ENCODE data around the gene PCDH15.

The PCDH15 gene

DNA sequence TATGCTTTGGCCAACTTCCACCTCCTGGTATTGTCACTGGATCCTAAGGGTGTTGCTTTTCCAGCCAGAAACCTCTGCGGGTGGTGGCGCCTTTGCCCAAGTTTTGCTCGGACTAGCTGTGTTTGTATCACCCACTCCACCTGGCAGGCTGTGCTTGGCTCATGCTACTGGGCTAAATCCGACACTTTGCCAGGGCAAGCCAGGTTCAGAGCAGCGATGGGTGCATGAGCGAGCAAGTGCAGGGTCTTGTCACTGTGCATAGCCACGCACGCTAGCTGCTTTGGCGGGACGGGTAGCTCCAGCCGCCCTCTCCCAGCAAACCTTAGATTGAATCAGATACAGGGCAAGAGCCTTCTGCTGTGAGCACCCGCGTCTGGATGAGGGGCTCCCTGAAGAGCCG, 737.5 kb downstream of the PCDH15 start:
- no peaks in the 10 kb centered on the region for H3K27me3 ChIP-seq (ENCODE audit: control insufficient read depth, insufficient read depth, low read length)
- H3K36me3 ChIP-seq (ENCODE audit: insufficient read depth, low read length) = no peaks in the 10 kb centered on the region
- H3K4me2 ChIP-seq (ENCODE audit: low read length) = no peak overlapping the region
- peaks cover 5% of the 10 kb centered on the region for H3K9me3 ChIP-seq (replicated peaks; ENCODE audit: low read length)
- H3K9ac ChIP-seq (ENCODE audit: low read depth, low read length) = no peak overlapping the region
- H3K4me3 ChIP-seq (ENCODE audit: low read length) = no peak overlapping the region
- no peaks in the 10 kb centered on the region for H3K4me1 ChIP-seq (ENCODE audit: control insufficient read depth, insufficient read depth, low read length)

DNA sequence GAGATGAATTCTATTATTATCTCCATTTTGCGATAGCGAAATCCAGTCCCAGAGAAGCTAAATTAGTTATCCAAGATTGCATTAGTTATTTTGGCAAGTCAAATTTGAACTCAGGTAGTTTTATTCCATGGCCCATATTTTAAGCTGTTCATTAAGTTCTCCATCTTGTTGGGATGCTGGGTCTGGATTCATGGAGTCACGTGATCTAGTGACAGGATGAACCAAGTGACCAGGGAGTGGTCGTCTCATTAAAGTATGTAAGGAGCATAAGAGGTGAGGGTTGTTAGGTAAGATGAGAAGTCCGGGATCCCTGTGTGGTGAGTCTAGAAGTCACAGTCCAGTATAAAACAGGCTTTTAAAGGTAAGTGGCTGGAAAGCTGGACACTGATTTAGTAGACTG, 740.5 kb downstream of the PCDH15 start:
- Histone ChIP-seq H3K9me3 (replicated peaks; ENCODE audit: low read length) (peaks cover 5% of the 10 kb centered on the region), H3K4me1 (ENCODE audit: control insufficient read depth, insufficient read depth, low read length) (no peaks in the 10 kb centered on the region), H3K27me3 (ENCODE audit: control insufficient read depth, insufficient read depth, low read length) (no peaks in the 10 kb centered on the region), H3K4me2 (ENCODE audit: low read length) (no peak overlapping the region), H3K9ac (ENCODE audit: low read depth, low read length) (no peak overlapping the region), H3K36me3 (ENCODE audit: insufficient read depth, low read length) (no peaks in the 10 kb centered on the region), H3K4me3 (ENCODE audit: low read length) (no peak overlapping the region)

DNA sequence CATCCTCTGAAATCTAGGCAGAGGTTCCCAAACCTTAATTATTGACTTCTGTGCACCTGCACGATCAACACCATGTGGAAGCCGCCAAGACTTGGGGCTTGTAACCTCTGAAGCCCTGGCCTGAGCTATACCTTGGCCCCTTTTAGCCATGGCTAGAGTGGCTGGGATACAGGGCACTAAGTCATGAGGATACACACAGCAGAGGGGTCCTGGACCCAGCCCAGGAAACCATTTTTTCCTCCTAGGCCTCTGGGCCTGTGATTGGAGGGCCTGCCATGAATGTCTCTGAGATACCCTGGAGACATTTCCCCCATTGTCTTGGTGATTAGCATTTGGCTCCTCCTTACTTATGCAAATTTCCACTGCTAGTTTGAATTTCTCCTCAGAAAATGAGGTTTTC, 743.7 kb downstream of the PCDH15 start:
- Histone ChIP-seq H3K4me3 (ENCODE audit: low read length) (no peak overlapping the region), H3K4me2 (ENCODE audit: low read length) (no peak overlapping the region), H3K27me3 (ENCODE audit: control insufficient read depth, insufficient read depth, low read length) (no peaks in the 10 kb centered on the region), H3K36me3 (ENCODE audit: insufficient read depth, low read length) (no peaks in the 10 kb centered on the region), H3K9ac (ENCODE audit: low read depth, low read length) (no peak overlapping the region), H3K9me3 (replicated peaks; ENCODE audit: low read length) (peaks cover 5% of the 10 kb centered on the region), H3K4me1 (ENCODE audit: control insufficient read depth, insufficient read depth, low read length) (no peaks in the 10 kb centered on the region)

DNA sequence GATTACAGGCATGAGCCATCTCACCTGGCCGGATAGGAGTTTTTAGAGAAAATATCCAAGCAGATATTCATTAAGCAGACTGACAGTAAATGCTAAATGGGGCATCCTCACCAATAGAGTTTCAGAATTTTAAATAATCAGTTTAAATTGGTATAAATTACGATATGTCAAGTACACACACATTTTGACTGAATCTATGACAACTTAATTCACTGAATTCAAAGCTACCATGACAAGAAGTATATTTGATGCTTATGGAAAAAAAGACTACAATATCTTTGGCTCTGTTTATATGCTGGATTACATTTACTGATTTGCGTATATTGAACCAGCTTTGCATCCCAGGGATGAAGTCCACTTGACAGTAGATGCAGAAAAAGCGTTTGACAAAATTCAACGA, 774.7 kb downstream of the PCDH15 start:
- Histone ChIP-seq H3K4me2 (ENCODE audit: low read length) (no peak overlapping the region), H3K27me3 (ENCODE audit: control insufficient read depth, insufficient read depth, low read length) (no peaks in the 10 kb centered on the region), H3K36me3 (ENCODE audit: insufficient read depth, low read length) (no peaks in the 10 kb centered on the region), H3K9me3 (replicated peaks; ENCODE audit: low read length) (peaks cover 6% of the 10 kb centered on the region), H3K4me1 (ENCODE audit: control insufficient read depth, insufficient read depth, low read length) (no peaks in the 10 kb centered on the region), H3K9ac (ENCODE audit: low read depth, low read length) (no peak overlapping the region), H3K4me3 (ENCODE audit: low read length) (no peak overlapping the region)

DNA sequence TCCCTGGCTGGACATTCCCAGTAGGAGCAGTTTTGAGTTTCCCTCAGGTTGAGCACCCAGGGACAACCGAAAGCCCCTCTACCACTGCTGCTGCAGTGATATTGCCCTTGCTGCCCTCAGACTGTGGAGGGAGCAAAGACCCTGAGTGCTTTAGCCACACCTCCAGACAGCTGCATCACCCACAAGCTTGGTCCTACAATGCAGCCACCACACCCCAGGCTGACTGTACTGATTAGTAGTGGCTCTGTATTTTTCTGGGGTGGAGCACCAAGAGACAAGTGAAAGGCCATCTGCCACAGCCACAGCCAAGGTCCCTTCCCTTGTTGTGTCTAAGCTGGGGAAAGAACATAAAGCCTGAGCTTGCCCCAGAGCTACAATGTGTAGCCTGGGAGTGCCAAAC, 789.9 kb downstream of the PCDH15 start:
- no peaks in the 10 kb centered on the region for H3K4me1 ChIP-seq (ENCODE audit: control insufficient read depth, insufficient read depth, low read length)
- no peaks in the 10 kb centered on the region for H3K36me3 ChIP-seq (ENCODE audit: insufficient read depth, low read length)
- no peak overlapping the region for H3K9ac ChIP-seq (ENCODE audit: low read depth, low read length)
- no peak overlapping the region for H3K4me2 ChIP-seq (ENCODE audit: low read length)
- no peak overlapping the region for H3K4me3 ChIP-seq (ENCODE audit: low read length)
- H3K9me3 ChIP-seq (replicated peaks; ENCODE audit: low read length) = peaks cover 10% of the 10 kb centered on the region
- no peaks in the 10 kb centered on the region for H3K27me3 ChIP-seq (ENCODE audit: control insufficient read depth, insufficient read depth, low read length)

DNA sequence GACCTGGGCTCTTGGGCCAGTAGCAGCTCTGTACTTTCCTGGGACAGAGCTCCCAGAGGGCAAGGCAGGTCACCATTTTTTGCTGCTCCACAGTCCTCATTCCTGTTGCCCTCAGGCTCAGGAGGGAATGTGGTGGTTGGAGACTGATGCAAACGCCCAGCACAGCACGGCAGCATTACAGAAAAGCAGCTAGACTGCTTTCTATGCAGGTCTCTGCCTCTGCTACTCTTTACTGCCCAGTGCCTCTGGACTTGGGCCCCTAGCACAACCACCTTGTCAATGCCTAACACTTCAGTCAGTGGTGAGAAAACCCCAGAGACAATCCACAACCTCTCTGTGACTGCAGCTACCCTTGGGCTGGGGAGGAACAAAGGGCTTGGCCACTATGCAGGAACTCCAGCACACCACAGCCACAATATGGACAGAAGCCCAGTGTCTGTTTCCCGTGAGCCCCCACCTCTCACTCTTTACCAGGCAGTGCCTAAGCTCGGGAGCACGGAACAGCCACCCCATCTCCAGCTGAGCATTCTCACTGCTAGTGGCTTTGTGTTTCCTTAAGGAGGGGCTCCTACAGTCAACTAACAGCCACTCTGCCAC, 790.6 kb downstream of the PCDH15 start:
- no peaks in the 10 kb centered on the region for H3K27me3 ChIP-seq (ENCODE audit: control insufficient read depth, insufficient read depth, low read length)
- no peaks in the 10 kb centered on the region for H3K4me1 ChIP-seq (ENCODE audit: control insufficient read depth, insufficient read depth, low read length)
- no peaks in the 10 kb centered on the region for H3K36me3 ChIP-seq (ENCODE audit: insufficient read depth, low read length)
- H3K4me2 ChIP-seq (ENCODE audit: low read length) = no peak overlapping the region
- peaks cover 10% of the 10 kb centered on the region for H3K9me3 ChIP-seq (replicated peaks; ENCODE audit: low read length)
- H3K9ac ChIP-seq (ENCODE audit: low read depth, low read length) = no peak overlapping the region
- no peak overlapping the region for H3K4me3 ChIP-seq (ENCODE audit: low read length)

DNA sequence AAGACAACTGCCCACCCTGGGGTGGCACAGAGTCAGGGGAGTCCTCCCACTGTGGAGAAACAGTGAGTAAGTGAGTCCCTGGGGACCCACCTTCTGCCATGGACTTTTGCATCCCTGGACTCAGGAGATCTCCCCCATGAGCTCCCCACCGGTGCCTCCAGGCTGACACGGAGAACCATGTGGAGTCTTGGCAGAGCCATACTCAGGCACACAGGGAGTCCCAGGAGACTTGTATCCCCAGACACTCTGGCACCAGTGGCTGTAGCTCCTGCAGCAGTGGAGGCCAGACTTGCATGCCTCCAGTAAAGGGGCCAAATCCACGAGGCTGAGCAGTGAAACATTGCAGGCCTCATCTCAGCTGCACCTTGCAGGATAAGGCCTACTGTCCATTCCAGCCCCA, 791.4 kb downstream of the PCDH15 start:
- H3K4me3 ChIP-seq (ENCODE audit: low read length) = no peak overlapping the region
- no peaks in the 10 kb centered on the region for H3K27me3 ChIP-seq (ENCODE audit: control insufficient read depth, insufficient read depth, low read length)
- no peaks in the 10 kb centered on the region for H3K36me3 ChIP-seq (ENCODE audit: insufficient read depth, low read length)
- H3K4me1 ChIP-seq (ENCODE audit: control insufficient read depth, insufficient read depth, low read length) = no peaks in the 10 kb centered on the region
- H3K9ac ChIP-seq (ENCODE audit: low read depth, low read length) = no peak overlapping the region
- peaks cover 10% of the 10 kb centered on the region for H3K9me3 ChIP-seq (replicated peaks; ENCODE audit: low read length)
- H3K4me2 ChIP-seq (ENCODE audit: low read length) = no peak overlapping the region

DNA sequence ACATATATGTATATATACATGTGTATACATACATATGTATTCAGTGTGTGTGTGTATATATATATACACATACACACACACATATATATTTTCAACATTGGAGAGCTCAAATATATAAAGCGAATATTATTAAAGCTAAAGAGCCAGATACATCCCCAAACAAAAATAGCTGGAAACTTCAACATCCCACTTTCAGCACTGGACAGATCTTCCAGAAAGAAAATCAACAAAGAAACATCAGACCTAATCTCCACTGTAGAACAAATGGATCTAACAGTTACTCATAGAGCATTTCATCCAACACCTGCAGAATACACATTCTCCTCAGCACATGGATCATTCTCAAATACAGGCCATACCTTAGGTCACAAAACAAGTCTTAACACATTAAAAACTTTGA, 799.0 kb downstream of the PCDH15 start:
- H3K4me2 ChIP-seq (ENCODE audit: low read length) = no peak overlapping the region
- no peaks in the 10 kb centered on the region for H3K9me3 ChIP-seq (replicated peaks; ENCODE audit: low read length)
- no peaks in the 10 kb centered on the region for H3K4me1 ChIP-seq (ENCODE audit: control insufficient read depth, insufficient read depth, low read length)
- H3K4me3 ChIP-seq (ENCODE audit: low read length) = no peak overlapping the region
- H3K27me3 ChIP-seq (ENCODE audit: control insufficient read depth, insufficient read depth, low read length) = no peaks in the 10 kb centered on the region
- H3K36me3 ChIP-seq (ENCODE audit: insufficient read depth, low read length) = no peaks in the 10 kb centered on the region
- no peak overlapping the region for H3K9ac ChIP-seq (ENCODE audit: low read depth, low read length)

DNA sequence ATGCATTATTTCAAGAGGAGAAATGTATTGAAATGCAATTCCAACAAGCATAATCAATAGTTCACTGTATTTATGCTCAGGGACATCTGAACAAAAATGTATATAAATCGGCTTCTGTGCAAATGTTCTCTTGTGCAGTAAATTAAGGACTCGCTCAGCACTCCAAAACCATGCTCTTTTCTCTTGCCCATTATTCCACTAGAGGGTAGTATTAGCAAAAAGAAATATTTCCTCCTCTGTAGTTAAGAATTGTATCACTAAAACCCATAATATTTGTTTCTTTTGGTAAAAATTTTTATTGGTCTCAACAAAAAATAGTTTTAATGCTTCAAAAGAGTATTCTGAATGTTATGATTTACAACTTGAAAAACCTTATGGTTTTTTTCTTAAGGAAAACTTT, 803.1 kb downstream of the PCDH15 start:
- H3K36me3 ChIP-seq (ENCODE audit: insufficient read depth, low read length) = no peaks in the 10 kb centered on the region
- H3K4me2 ChIP-seq (ENCODE audit: low read length) = no peak overlapping the region
- no peaks in the 10 kb centered on the region for H3K4me1 ChIP-seq (ENCODE audit: control insufficient read depth, insufficient read depth, low read length)
- no peaks in the 10 kb centered on the region for H3K27me3 ChIP-seq (ENCODE audit: control insufficient read depth, insufficient read depth, low read length)
- no peaks in the 10 kb centered on the region for H3K9me3 ChIP-seq (replicated peaks; ENCODE audit: low read length)
- H3K4me3 ChIP-seq (ENCODE audit: low read length) = no peak overlapping the region
- H3K9ac ChIP-seq (ENCODE audit: low read depth, low read length) = no peak overlapping the region

DNA sequence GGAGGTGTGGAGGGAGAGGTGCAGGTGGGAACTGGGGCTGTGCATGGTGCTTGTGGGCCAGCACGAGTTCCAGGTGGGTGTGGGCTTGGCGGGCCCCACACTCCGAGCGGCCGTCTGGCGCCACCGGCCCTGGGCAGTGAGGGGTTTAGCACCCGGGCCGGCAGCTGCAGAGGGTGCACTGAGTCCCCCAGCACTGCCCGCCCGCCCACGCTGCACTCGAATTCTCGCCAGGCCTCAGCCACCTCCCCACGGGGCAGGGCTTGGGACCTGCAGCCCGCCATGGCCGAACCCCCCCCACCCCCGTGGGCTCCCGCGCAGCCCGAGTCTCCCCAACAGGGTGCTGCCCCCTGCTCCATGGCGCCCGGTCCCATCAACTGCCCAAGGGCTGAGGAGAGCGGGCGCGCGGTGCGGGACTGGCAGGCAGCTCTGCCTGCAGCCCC, 810.2 kb downstream of the PCDH15 start:
- H3K27me3 ChIP-seq (ENCODE audit: control insufficient read depth, insufficient read depth, low read length) = no peaks in the 10 kb centered on the region
- no peak overlapping the region for H3K9ac ChIP-seq (ENCODE audit: low read depth, low read length)
- H3K4me3 ChIP-seq (ENCODE audit: low read length) = no peak overlapping the region
- H3K4me1 ChIP-seq (ENCODE audit: control insufficient read depth, insufficient read depth, low read length) = no peaks in the 10 kb centered on the region
- H3K4me2 ChIP-seq (ENCODE audit: low read length) = no peak overlapping the region
- no peaks in the 10 kb centered on the region for H3K36me3 ChIP-seq (ENCODE audit: insufficient read depth, low read length)
- peaks cover 4% of the 10 kb centered on the region for H3K9me3 ChIP-seq (replicated peaks; ENCODE audit: low read length)

DNA sequence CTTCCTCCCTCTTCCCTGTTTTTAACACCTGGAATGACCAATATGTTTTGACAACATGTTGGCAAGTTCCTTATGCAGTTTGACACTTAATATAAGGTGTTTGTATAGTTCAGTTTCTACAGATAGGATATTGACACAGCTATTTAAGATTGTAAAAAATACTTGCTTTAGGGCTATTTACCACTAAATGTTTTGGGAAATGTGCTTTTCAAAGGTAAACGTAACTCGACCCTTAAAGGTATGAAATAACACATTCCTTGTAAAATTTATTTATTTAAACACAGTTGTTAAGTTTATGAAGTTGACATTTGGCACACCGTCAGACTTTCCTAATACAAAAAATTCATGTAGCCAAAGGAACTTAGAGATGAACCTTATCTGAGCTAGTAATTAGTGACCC, 817.6 kb downstream of the PCDH15 start:
- no peak overlapping the region for H3K4me2 ChIP-seq (ENCODE audit: low read length)
- no peaks in the 10 kb centered on the region for H3K4me1 ChIP-seq (ENCODE audit: control insufficient read depth, insufficient read depth, low read length)
- H3K9ac ChIP-seq (ENCODE audit: low read depth, low read length) = no peak overlapping the region
- H3K4me3 ChIP-seq (ENCODE audit: low read length) = no peak overlapping the region
- peaks cover 4% of the 10 kb centered on the region for H3K9me3 ChIP-seq (replicated peaks; ENCODE audit: low read length)
- H3K36me3 ChIP-seq (ENCODE audit: insufficient read depth, low read length) = no peaks in the 10 kb centered on the region
- no peaks in the 10 kb centered on the region for H3K27me3 ChIP-seq (ENCODE audit: control insufficient read depth, insufficient read depth, low read length)

DNA sequence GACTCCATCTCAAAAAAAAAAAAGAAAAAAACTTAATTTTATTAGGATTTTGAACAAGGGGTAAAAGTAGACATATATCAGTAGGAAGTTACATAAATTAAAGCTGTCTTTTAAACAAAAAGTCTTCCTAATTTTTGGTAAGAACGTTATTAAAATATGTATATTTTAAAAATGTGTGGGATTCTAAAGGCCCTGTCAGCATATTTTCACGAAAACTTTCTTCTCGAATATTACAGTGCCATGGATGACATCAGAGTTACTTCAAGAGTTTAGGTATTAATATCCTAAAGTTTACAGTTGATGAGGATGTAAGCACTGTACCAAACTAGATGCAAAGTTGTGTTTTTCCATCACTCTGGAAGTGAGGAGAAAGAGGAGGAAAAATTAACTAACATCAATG, 820.8 kb downstream of the PCDH15 start:
- Histone ChIP-seq H3K9ac (ENCODE audit: low read depth, low read length) (no peak overlapping the region), H3K4me2 (ENCODE audit: low read length) (no peak overlapping the region), H3K36me3 (ENCODE audit: insufficient read depth, low read length) (no peaks in the 10 kb centered on the region), H3K4me1 (ENCODE audit: control insufficient read depth, insufficient read depth, low read length) (no peaks in the 10 kb centered on the region), H3K27me3 (ENCODE audit: control insufficient read depth, insufficient read depth, low read length) (no peaks in the 10 kb centered on the region), H3K4me3 (ENCODE audit: low read length) (no peak overlapping the region), H3K9me3 (replicated peaks; ENCODE audit: low read length) (no peaks in the 10 kb centered on the region)

All from skeletal muscle satellite cell (primary cell).